GM12878 (cell line): ENCODE data around the gene TMBIM6. TPM values are rescaled to one million over a fixed set of nuclear protein-coding genes. Genes with fewer than 3 reads are reported as not detected.
A peak's percentile ranks its signal among the peaks of the same experiment; 100 is the strongest.

Source experiments
- ATAC-seq: fragments of 200-7000 bp; cut with Tn5 transposase; 3 replicates; pipeline ENCODE4 v1.9.1; 2020; ENCODE audit warnings: mild to moderate bottlenecking, moderate library complexity
- BruUV-seq: library from RNA; stranded (reverse); fragments of 400-500 nt; replicated peaks from 2 replicates; lab custom pipeline; 2021; lab: Mats Ljungman, UMichigan
- CTCF ChIA-PET: fragments of 300-600 bp; sonication (Branson Sonifier 250); formaldehyde crosslinking; extraction: SDS; loops from one replicate; lab custom pipeline; 2021; ENCODE audit warnings: inconsistent platforms; lab: Yijun Ruan, JAX
- POLR2A ChIA-PET: fragments of 350-600 bp; formaldehyde crosslinking; extraction: SDS; loops from one replicate; lab custom pipeline; 2021; ENCODE audit warnings: inconsistent platforms; lab: Charles Lee
- RAD21 ChIA-PET: fragments of 300-600 bp; sonication (Branson Sonifier 250); formaldehyde crosslinking; loops from one replicate; lab custom pipeline; 2023; ENCODE audit warnings: antibody characterized with exemption; ENCODE audit not compliant: unreplicated experiment; lab: Charles Lee
- SMC1A ChIA-PET: fragments of 300-600 bp; sonication (Branson Sonifier 250); formaldehyde crosslinking; loops from one replicate; lab custom pipeline; 2023; ENCODE audit not compliant: unreplicated experiment, uncharacterized antibody; lab: Charles Lee
- DNase-seq: peaks from one replicate; pipeline ENCODE4 v3.0.0-alpha.2; 2011; ENCODE audit warnings: low read depth, low spot score
- FAIRE-seq: peaks from 3 replicates; lab custom pipeline; 2011; peaks lifted over from hg19 to GRCh38; lab: Jason Lieb, UNC
- H2AFZ ChIP-seq: 2 replicates; pipeline ENCODE4 v1.6.0; 2011; ENCODE audit warnings: low read depth, low read length, control low read depth; ENCODE audit not compliant: control insufficient read depth
- H3K27ac ChIP-seq: 2 replicates; pipeline ENCODE4 v1.5.1; 2011; ENCODE audit warnings: control low read depth; ENCODE audit not compliant: control insufficient read depth, insufficient read depth
- H3K27me3 ChIP-seq, 2 experiments: replicated peaks in 1 of 2; 2 replicates each; pipeline versions ENCODE4 v1.6.0 to v1.6.1; 2011; ENCODE audit warnings: low read length in 1 of 2; ENCODE audit not compliant: control insufficient read depth in 2 of 2, insufficient read depth in 2 of 2
- H3K36me3 ChIP-seq, 2 experiments: 2 replicates each; pipeline ENCODE4 v1.5.1; 2011; ENCODE audit warnings: low read length in 1 of 2; ENCODE audit not compliant: control insufficient read depth in 2 of 2, insufficient read depth in 2 of 2
- H3K4me1 ChIP-seq: 2 replicates; pipeline ENCODE4 v1.6.1; 2011; ENCODE audit warnings: mild to moderate bottlenecking, low read length, moderate library complexity, mixed read lengths; ENCODE audit not compliant: control insufficient read depth, insufficient read depth
- H3K4me2 ChIP-seq: 2 replicates; pipeline ENCODE4 v1.6.0; 2011; ENCODE audit warnings: control low read depth; ENCODE audit not compliant: control insufficient read depth, insufficient read depth
- H3K4me3 ChIP-seq: fragments of 200-600 bp; sonication (generic); 2 replicates; pipeline ENCODE4 v1.5.1; 2016
- H3K79me2 ChIP-seq: 2 replicates; pipeline ENCODE4 v1.6.0; 2011; ENCODE audit warnings: low read length; ENCODE audit not compliant: control insufficient read depth, insufficient read depth
- H3K9ac ChIP-seq: 2 replicates; pipeline ENCODE4 v1.8.0; 2011; ENCODE audit warnings: low read length, control low read depth, mixed read lengths; ENCODE audit not compliant: control insufficient read depth, insufficient read depth
- H3K9me3 ChIP-seq: replicated peaks from 3 replicates; pipeline ENCODE4 v1.5.1; 2011; ENCODE audit warnings: mild to moderate bottlenecking, low read length; ENCODE audit not compliant: control insufficient read depth, insufficient read depth
- H4K20me1 ChIP-seq: 2 replicates; pipeline ENCODE4 v1.6.0; 2011; ENCODE audit not compliant: control insufficient read depth, insufficient read depth
- E4F1 ChIP-seq: fragments of 450-650 bp; IDR thresholded peaks from 2 replicates; pipeline ENCODE4 v1.6.1; 2018; ENCODE audit warnings: borderline replicate concordance, mild to moderate bottlenecking; ENCODE audit not compliant: partially characterized antibody
- HDAC6 ChIP-seq: fragments of 200-600 bp; sonication (generic); IDR thresholded peaks from one replicate; pipeline ENCODE4 v1.8.0; 2017; ENCODE audit warnings: antibody characterized with exemption; ENCODE audit not compliant: unreplicated experiment
- JUNB ChIP-seq: IDR thresholded peaks from 2 replicates; pipeline ENCODE4 v1.6.1; 2016; ENCODE audit warnings: antibody characterized with exemption, mild to moderate bottlenecking
- KAT2A ChIP-seq: conservative IDR thresholded peaks from 2 replicates; pipeline ENCODE4 v1.6.1; 2011; ENCODE audit warnings: low read depth, low read length; ENCODE audit not compliant: control insufficient read depth
- MEF2A ChIP-seq: IDR thresholded peaks from 2 replicates; pipeline ENCODE4 v1.6.1; 2011; ENCODE audit warnings: low read depth, mild to moderate bottlenecking, low read length, moderate library complexity; ENCODE audit not compliant: insufficient read depth
- NRF1 ChIP-seq: conservative IDR thresholded peaks from 2 replicates; pipeline ENCODE4 v1.6.1; 2011; ENCODE audit warnings: mild to moderate bottlenecking, low read depth, low read length, improper control_type of control experiment
- POU2F2 ChIP-seq: IDR thresholded peaks from 3 replicates; pipeline ENCODE4 v1.6.1; 2011; ENCODE audit warnings: low read depth, mild to moderate bottlenecking, low read length, borderline replicate concordance
- RUNX3 ChIP-seq: IDR thresholded peaks from 2 replicates; pipeline ENCODE4 v1.6.1; 2012; ENCODE audit warnings: low read length, inconsistent platforms
- TCF3 ChIP-seq: IDR thresholded peaks from 2 replicates; pipeline ENCODE4 v1.6.1; 2012; ENCODE audit warnings: low read depth, mild to moderate bottlenecking, low read length, borderline replicate concordance; ENCODE audit not compliant: insufficient read depth
- WGBS: methylation state at CpG from one replicate; pipeline ENCODE4 v1.1.6; 2016; ENCODE audit warnings: low lambda C conversion rate; ENCODE audit not compliant: insufficient replicate concordance, insufficient coverage; ENCODE audit errors: missing lambda C conversion rate; 5-methylcytosine and 5-hydroxymethylcytosine counted together
- in situ Hi-C: fragments of 300-500 bp; cut with MboI; formaldehyde crosslinking; loops from 9 replicates; pipeline ENCODE4 v1.14.3; 2018; ENCODE audit warnings: mixed read lengths
- intact Hi-C: fragments of 100-400 bp; cut with micrococcal nuclease; formaldehyde crosslinking; loops from one replicate; pipeline ENCODE4 v1.14.2; 2022; ENCODE audit not compliant: unreplicated experiment
- polyA plus RNA-seq, 11 experiments: library from polyadenylated mRNA; depleted of rRNA in 4 of 11; unstranded in 6 of 11; stranded (reverse) in 5 of 11; fragments of >200 nt; fragmentation: Nextera tagmentation in 4 of 11; fragmentation: Illumina TruSeq in 1 of 11; extraction: Ambion mirVana in 4 of 11; extraction: Trizol in 1 of 11; gene quantifications; 1 replicate in 1 of 11; 2 replicates in 10 of 11; pipeline versions ENCODE4 v1.2.1 to v1.2.3, GENCODE V29; 2011 to 2016; ENCODE audit warnings: inconsistent platforms in 2 of 11, missing spikeins in 2 of 11, low read depth in 1 of 11
- total RNA-seq, 4 experiments: library from RNA; depleted of rRNA in 3 of 4; stranded (reverse); fragments of >200 nt in 3 of 4; fragmentation: Illumina TruSeq in 1 of 4; extraction: Trizol in 1 of 4; gene quantifications; 2 replicates each; pipeline versions ENCODE4 v1.2.1 to v1.2.3, GENCODE V29; 2013 to 2021
- TF ChIP-seq, protein P1 (sequence below): IDR thresholded peaks from 2 replicates; pipeline ENCODE4 v1.6.1; 2012; ENCODE audit warnings: mild to moderate bottlenecking, low read depth, low read length
- TF ChIP-seq, protein P2 (sequence below): IDR thresholded peaks from 2 replicates; pipeline ENCODE4 v1.6.1; 2012; ENCODE audit warnings: improper control_type of control experiment, low read depth, low read length; ENCODE audit not compliant: insufficient replicate concordance

The TMBIM6 gene
- total and polyA plus RNA-seq, 10 of the 15 experiments (the other 5 are each of a cell fraction or from before 2014, with no cell fraction given), result 224 to 1,192 (median 379) TPM

- Histone ChIP-seq H3K9me3 (no peaks in the 10 kb centered on the region), H3K4me2 (no peak overlapping the region), H3K79me2 (no peaks in the 10 kb centered on the region), H2AFZ (no peak overlapping the region), H3K27me3 (no peaks in the 10 kb centered on the region), H3K36me3 (peaks cover 2 to 13% of the 10 kb centered on the region in 2 experiments; a peak in 3 of 4 replicates), H3K9ac (no peak overlapping the region), H3K4me3 (no peak overlapping the region), H3K4me1 (peaks cover 6% of the 10 kb centered on the region), H4K20me1 (no peaks in the 10 kb centered on the region), H3K27ac (no peak overlapping the region)
- intact Hi-C loops, result no loop called here
- ChIA-PET RAD21 (no interaction called here), CTCF (no interaction called here), POLR2A (no interaction called here), SMC1A (interaction anchor here (1.2 to 1.9 kb wide), 2 partner anchors 39 to 65 kb away, joined by 3 to 5 read pairs; partner anchors contain the start of gene TMBIM6)
- peak; percentile 75 for FAIRE-seq
- 87% methylated on average over 7 of the region's 7 CpGs for WGBS
- ATAC-seq, result no peak
- no TSS peak for BruUV-seq
- in situ Hi-C loops, result no loop called here
- DNase-seq, result no peak
- TF ChIP-seq MEF2A (no peak), HDAC6 (no peak), NRF1 (no peak), JUNB (no peak), E4F1 (no peak), KAT2A (no peak), RUNX3 (no peak), POU2F2 (no peak), TCF3 (no peak)
- TF ChIP-seq, protein P1, sequence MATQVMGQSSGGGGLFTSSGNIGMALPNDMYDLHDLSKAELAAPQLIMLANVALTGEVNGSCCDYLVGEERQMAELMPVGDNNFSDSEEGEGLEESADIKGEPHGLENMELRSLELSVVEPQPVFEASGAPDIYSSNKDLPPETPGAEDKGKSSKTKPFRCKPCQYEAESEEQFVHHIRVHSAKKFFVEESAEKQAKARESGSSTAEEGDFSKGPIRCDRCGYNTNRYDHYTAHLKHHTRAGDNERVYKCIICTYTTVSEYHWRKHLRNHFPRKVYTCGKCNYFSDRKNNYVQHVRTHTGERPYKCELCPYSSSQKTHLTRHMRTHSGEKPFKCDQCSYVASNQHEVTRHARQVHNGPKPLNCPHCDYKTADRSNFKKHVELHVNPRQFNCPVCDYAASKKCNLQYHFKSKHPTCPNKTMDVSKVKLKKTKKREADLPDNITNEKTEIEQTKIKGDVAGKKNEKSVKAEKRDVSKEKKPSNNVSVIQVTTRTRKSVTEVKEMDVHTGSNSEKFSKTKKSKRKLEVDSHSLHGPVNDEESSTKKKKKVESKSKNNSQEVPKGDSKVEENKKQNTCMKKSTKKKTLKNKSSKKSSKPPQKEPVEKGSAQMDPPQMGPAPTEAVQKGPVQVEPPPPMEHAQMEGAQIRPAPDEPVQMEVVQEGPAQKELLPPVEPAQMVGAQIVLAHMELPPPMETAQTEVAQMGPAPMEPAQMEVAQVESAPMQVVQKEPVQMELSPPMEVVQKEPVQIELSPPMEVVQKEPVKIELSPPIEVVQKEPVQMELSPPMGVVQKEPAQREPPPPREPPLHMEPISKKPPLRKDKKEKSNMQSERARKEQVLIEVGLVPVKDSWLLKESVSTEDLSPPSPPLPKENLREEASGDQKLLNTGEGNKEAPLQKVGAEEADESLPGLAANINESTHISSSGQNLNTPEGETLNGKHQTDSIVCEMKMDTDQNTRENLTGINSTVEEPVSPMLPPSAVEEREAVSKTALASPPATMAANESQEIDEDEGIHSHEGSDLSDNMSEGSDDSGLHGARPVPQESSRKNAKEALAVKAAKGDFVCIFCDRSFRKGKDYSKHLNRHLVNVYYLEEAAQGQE, result no peak
- TF ChIP-seq, protein P2, sequence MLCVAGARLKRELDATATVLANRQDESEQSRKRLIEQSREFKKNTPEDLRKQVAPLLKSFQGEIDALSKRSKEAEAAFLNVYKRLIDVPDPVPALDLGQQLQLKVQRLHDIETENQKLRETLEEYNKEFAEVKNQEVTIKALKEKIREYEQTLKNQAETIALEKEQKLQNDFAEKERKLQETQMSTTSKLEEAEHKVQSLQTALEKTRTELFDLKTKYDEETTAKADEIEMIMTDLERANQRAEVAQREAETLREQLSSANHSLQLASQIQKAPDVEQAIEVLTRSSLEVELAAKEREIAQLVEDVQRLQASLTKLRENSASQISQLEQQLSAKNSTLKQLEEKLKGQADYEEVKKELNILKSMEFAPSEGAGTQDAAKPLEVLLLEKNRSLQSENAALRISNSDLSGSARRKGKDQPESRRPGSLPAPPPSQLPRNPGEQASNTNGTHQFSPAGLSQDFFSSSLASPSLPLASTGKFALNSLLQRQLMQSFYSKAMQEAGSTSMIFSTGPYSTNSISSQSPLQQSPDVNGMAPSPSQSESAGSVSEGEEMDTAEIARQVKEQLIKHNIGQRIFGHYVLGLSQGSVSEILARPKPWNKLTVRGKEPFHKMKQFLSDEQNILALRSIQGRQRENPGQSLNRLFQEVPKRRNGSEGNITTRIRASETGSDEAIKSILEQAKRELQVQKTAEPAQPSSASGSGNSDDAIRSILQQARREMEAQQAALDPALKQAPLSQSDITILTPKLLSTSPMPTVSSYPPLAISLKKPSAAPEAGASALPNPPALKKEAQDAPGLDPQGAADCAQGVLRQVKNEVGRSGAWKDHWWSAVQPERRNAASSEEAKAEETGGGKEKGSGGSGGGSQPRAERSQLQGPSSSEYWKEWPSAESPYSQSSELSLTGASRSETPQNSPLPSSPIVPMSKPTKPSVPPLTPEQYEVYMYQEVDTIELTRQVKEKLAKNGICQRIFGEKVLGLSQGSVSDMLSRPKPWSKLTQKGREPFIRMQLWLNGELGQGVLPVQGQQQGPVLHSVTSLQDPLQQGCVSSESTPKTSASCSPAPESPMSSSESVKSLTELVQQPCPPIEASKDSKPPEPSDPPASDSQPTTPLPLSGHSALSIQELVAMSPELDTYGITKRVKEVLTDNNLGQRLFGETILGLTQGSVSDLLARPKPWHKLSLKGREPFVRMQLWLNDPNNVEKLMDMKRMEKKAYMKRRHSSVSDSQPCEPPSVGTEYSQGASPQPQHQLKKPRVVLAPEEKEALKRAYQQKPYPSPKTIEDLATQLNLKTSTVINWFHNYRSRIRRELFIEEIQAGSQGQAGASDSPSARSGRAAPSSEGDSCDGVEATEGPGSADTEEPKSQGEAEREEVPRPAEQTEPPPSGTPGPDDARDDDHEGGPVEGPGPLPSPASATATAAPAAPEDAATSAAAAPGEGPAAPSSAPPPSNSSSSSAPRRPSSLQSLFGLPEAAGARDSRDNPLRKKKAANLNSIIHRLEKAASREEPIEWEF, result no peak
Measured at GRCh38 chr12:49806321-49806813, 65.0 kb downstream of the TMBIM6 start.
